BE2C (cell line): ENCODE measurements around the gene CTNNBL1.
A peak's percentile ranks its signal among the peaks of the same experiment; 100 is the strongest.

ENCODE experiments used
- DNase-seq: peaks from one replicate; pipeline ENCODE4 v3.0.0-alpha.2; 2020
- H3K27me3 ChIP-seq: fragments of 250-450 bp; sonication (Bioruptor Pico); 2 replicates; pipeline ENCODE4 v1.5.1; 2020; ENCODE audit warnings: mild to moderate bottlenecking
- H3K36me3 ChIP-seq: fragments of 250-450 bp; sonication (Bioruptor Pico); 2 replicates; pipeline ENCODE4 v1.5.1; 2020; ENCODE audit warnings: mild to moderate bottlenecking
- H3K4me1 ChIP-seq: fragments of 250-450 bp; sonication (Bioruptor Pico); 2 replicates; pipeline ENCODE4 v1.5.1; 2020
- H3K4me3 ChIP-seq: 2 replicates; pipeline ENCODE4 v1.5.1; 2011; ENCODE audit warnings: low read depth, low read length
- H3K9me3 ChIP-seq: fragments of 250-450 bp; sonication (Bioruptor Pico); 2 replicates; pipeline ENCODE4 v1.5.1; 2020
- TF ChIP-seq, protein P1 (sequence below): IDR thresholded peaks from 2 replicates; pipeline ENCODE4 v1.5.1; 2012; ENCODE audit warnings: mild to moderate bottlenecking, low read depth, low read length

Gene CTNNBL1

DNA sequence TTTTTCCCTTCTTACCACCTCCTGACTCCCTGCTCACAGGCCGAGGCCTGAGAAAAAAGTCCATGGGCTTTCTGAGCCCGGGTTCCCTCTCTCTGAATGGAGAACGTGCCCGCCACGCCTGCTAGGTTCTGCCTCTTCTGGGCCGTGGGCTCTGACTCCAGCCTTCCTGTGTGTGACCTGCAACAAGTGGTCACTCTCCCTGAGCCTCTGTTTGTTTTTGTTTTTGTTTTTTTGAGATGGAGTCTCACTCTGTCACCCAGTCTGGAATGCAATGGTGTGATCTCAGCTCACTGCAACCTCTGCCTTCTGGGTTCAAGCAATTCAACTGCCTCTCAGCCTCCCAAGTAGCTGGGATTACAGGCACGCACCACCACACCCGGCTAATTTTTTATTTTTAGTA lies 191.2 kb downstream of the CTNNBL1 start:
- Histone ChIP-seq H3K27me3 (no peaks in the 10 kb centered on the region), H3K36me3 (no peaks in the 10 kb centered on the region), H3K9me3 (no peaks in the 10 kb centered on the region), H3K4me1 (peaks cover 34% of the 10 kb centered on the region), H3K4me3 (no peak overlapping the region)
- TF ChIP-seq, protein P1, sequence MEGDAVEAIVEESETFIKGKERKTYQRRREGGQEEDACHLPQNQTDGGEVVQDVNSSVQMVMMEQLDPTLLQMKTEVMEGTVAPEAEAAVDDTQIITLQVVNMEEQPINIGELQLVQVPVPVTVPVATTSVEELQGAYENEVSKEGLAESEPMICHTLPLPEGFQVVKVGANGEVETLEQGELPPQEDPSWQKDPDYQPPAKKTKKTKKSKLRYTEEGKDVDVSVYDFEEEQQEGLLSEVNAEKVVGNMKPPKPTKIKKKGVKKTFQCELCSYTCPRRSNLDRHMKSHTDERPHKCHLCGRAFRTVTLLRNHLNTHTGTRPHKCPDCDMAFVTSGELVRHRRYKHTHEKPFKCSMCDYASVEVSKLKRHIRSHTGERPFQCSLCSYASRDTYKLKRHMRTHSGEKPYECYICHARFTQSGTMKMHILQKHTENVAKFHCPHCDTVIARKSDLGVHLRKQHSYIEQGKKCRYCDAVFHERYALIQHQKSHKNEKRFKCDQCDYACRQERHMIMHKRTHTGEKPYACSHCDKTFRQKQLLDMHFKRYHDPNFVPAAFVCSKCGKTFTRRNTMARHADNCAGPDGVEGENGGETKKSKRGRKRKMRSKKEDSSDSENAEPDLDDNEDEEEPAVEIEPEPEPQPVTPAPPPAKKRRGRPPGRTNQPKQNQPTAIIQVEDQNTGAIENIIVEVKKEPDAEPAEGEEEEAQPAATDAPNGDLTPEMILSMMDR: no peak
- DNase-seq: no peak

DNA sequence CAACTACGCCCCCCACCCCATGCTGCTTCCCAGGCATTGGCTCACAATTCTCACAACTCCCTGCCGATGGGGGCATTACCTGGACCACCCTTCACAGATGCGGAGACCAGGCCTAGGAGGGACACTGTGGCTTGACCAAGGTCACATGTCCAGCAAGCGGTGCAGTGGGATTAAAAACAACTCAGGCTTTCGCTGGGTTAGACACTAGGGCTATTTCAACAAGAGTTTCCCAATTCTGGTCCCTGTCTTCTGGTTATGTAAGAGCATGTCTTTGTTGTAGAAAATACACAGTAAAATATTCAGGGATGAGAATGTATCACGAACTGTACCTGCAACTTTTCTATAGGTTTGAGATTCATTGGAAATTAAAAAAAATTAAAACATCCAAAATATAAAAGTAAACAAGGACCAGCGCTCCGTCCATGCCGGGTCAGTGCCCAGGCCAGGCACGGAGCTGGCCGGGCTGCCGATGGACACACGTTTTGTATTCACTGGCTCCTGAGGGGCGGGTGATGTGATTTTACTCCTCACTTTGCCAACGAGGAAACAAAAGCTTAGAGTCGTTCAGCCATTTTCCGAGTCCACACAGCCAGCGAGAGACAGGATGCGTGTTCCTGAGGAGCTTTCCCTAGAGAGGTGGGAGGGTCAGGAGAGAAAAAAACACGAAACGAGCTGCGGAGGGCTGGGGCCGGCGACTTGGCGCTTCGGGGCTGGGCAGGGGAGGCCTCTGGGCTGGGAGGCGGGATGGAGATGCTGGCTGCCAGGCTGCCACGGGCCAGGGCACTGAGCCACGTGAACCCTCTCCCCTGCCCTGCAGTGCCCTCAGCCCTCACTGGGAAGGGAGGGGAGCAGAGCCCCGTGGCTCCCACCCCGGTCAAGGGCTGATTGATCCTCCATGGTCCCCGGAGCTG lies 192.0 kb downstream of the CTNNBL1 start:
- peaks cover 34% of the 10 kb centered on the region for H3K4me1 ChIP-seq
- H3K27me3 ChIP-seq: no peaks in the 10 kb centered on the region
- no peaks in the 10 kb centered on the region for H3K36me3 ChIP-seq
- H3K9me3 ChIP-seq: no peaks in the 10 kb centered on the region
- TF ChIP-seq, protein P1: no peak
- H3K4me3 ChIP-seq: no peak overlapping the region
- no peak for DNase-seq

DNA sequence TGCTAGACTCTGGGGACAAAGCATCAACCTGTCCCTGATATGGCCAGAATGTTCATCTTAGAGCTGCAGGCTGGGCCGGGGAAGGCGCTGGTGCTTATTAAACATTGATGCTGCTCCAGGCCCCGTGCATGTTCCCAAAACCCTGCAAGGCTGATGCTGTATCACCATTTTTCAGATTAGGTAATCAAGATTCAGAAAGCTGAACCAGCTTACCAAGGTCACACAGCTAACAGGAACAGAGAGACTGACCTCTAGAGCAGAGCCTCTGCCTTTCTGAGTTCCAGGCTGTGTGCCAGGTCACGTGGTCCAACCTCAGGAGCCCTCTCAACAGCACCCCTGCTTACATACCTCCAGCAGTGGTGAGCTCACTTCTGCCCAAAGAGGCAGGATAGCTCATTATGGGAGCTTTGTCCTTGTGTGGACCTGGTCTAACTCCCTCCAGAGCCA lies 193.0 kb downstream of the CTNNBL1 start:
- TF ChIP-seq, protein P1: no peak
- Histone ChIP-seq H3K27me3 (no peaks in the 10 kb centered on the region), H3K36me3 (no peaks in the 10 kb centered on the region), H3K4me1 (peaks cover 24% of the 10 kb centered on the region), H3K9me3 (no peaks in the 10 kb centered on the region), H3K4me3 (no peak overlapping the region)
- peak; percentile 55 for DNase-seq

DNA sequence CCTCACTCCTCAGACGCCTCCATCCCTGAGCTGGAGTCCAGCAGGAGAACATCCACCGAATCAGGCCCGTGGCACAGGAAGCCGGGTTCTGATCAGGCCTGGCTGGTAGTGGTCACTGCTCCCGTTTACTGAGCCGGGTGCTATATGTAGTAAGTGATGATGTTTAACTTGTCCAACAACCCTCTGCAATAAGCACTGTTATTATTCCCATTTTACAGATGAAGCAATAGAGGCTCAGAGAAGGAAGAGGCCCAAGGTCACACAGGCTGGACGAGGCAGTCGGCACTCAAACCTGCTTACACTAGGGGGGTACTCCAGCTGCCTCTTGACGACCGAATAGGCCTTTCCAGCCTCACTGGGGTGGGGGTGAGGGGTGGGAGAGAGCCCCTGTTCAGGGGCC lies 194.8 kb downstream of the CTNNBL1 start:
- TF ChIP-seq, protein P1: no peak
- no peak overlapping the region for H3K4me3 ChIP-seq
- no peak for DNase-seq
- no peaks in the 10 kb centered on the region for H3K36me3 ChIP-seq
- H3K4me1 ChIP-seq: peaks cover 8% of the 10 kb centered on the region
- H3K27me3 ChIP-seq: no peaks in the 10 kb centered on the region
- H3K9me3 ChIP-seq: no peaks in the 10 kb centered on the region

DNA sequence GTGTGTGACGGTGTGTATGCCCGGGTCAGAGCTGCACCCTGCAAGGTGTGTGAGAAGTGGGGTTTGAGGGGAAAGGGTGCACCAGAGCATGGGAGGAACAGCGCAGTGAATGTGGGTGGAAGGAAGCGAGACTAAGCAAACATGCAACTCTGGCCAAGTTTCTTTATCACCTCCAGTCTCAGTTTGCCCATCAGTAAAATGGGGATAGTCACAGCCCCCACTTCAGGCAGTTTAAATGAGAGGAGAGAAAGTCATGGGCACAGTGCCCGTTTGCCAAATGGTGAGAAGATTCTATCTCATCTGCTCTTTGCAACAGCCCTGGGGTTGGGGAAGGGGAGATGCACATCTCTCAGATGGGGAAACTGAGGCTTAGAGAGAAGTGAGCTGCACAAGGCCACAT lies 196.3 kb downstream of the CTNNBL1 start:
- DNase-seq: no peak
- Histone ChIP-seq H3K9me3 (no peaks in the 10 kb centered on the region), H3K36me3 (no peaks in the 10 kb centered on the region), H3K4me3 (no peak overlapping the region), H3K4me1 (peaks cover 8% of the 10 kb centered on the region), H3K27me3 (no peaks in the 10 kb centered on the region)
- TF ChIP-seq, protein P1: no peak

DNA sequence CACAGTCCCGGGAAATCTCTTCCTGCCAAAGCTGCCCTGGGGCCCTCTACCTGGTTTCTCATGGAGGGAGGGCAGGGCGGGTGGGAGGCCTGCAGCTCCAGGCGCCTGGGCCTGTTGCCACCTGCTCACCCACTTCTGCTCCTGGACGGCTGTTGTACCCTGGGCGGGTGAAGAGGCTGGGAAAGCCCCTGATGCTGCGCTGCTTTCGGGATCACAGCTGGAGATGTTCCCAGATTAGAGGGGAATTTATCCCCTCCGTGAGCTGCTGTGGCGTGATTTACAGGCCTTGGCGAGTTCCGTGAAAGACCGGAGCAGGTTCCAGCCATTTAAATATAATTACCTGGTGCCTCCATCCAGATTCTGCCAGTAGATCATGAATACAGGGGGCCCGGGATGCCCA lies 196.8 kb downstream of the CTNNBL1 start:
- Histone ChIP-seq H3K9me3 (no peaks in the 10 kb centered on the region), H3K27me3 (no peaks in the 10 kb centered on the region), H3K4me1 (peaks cover 8% of the 10 kb centered on the region), H3K4me3 (no peak overlapping the region), H3K36me3 (no peaks in the 10 kb centered on the region)
- DNase-seq: no peak
- TF ChIP-seq, protein P1: no peak
